Breast epithelium (tissue), 3 donors: ENCODE results near the gene PTGFRN.

Source experiments
- POLR2A ChIP-seq: fragments of 450-650 bp; IDR thresholded peaks from one replicate; pipeline ENCODE4 v1.6.1; 2016; ENCODE audit warnings: antibody characterized with exemption, mild to moderate bottlenecking, moderate library complexity
- TF ChIP-seq, protein P1 (sequence below), 3 donors: fragments of 450-650 bp; IDR thresholded peaks; one replicate each; pipeline ENCODE4 v1.5.1; 2016 to 2017; ENCODE audit warnings: antibody characterized with exemption in 3 of 3, mild to moderate bottlenecking in 3 of 3, moderate library complexity in 3 of 3

DNA sequence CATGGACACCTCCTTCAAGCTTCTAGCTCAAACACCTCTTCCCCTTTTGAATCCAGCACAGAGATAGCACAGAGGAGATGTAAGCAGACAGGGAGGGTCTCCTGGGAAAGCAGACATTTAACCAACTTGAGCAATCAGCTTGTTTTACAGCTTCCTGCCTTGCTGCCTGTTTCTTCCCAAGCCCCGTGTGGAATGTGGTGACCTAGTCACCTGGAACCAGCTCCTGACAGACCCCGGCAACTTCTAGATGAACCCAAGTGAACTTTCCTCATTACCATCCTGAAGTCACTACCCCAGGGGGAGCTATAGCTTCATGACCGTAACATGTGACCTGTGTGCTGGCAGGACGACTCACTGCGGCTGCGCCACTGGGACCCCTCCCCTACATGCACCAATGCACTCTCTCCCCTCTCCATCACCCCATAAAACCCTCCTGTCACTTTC is 126.3 kb downstream of the PTGFRN start:
- TF ChIP-seq, protein P1, sequence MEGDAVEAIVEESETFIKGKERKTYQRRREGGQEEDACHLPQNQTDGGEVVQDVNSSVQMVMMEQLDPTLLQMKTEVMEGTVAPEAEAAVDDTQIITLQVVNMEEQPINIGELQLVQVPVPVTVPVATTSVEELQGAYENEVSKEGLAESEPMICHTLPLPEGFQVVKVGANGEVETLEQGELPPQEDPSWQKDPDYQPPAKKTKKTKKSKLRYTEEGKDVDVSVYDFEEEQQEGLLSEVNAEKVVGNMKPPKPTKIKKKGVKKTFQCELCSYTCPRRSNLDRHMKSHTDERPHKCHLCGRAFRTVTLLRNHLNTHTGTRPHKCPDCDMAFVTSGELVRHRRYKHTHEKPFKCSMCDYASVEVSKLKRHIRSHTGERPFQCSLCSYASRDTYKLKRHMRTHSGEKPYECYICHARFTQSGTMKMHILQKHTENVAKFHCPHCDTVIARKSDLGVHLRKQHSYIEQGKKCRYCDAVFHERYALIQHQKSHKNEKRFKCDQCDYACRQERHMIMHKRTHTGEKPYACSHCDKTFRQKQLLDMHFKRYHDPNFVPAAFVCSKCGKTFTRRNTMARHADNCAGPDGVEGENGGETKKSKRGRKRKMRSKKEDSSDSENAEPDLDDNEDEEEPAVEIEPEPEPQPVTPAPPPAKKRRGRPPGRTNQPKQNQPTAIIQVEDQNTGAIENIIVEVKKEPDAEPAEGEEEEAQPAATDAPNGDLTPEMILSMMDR (IDR thresholded peaks at IDR 0.05) = no peak
- TF ChIP-seq POLR2A = no peak
